Activated CD4-positive, alpha-beta T cell treated with anti-CD3 and anti-CD28 coated beads, Interleukin-2, Interleukin-4, amounts not matched to agents 100 ng/mL and 50 ng/mL, durations not matched to agents 16 hours and 8 hours (primary cell): ENCODE data around the gene REPS2.
"Not testable (repeated sequence)": the region's sequence is repeated elsewhere in the genome, so short reads cannot be mapped to it uniquely, and the experiment has no call there.

Source experiments
- DNase-seq: peaks from one replicate; pipeline ENCODE4 v3.0.0-alpha.2; 2020; ENCODE audit warnings: low spot score

Gene REPS2

DNA sequence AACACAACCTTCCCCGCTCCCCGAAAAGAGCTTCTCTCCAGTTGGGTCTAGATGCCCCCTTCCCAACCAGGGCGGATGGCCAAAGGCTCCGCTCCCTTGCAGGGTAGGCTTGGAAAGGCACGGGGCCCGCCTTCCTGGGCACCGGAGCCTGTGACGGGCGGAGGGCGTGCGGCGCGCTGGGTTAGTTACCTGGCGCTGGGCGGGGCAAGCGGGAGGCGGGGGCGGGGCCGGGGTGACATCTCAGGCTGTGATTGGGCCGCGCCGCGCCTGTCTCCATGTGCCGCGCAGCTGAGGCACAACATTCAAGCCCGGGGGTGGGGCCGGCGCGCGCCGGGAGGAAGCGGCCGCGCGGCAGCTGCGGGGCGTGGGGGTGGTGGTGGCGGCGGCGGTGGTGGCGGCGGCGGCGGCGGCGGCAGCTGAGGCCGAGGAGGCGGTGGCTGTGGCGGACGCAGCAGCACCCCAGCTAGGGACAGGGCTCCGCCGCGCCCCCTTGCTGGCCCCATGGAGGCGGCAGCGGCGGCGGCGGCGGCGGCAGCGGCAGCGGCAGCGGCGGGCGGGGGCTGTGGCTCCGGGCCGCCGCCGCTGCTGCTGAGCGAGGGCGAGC, at the start of gene REPS2:
Gene REPS2 (plus strand): TSS at position 298 of the 604 bp plus-strand sequence. CDS start 204 bp downstream, at position 502.
- DNase-seq: peak; percentile 59

DNA sequence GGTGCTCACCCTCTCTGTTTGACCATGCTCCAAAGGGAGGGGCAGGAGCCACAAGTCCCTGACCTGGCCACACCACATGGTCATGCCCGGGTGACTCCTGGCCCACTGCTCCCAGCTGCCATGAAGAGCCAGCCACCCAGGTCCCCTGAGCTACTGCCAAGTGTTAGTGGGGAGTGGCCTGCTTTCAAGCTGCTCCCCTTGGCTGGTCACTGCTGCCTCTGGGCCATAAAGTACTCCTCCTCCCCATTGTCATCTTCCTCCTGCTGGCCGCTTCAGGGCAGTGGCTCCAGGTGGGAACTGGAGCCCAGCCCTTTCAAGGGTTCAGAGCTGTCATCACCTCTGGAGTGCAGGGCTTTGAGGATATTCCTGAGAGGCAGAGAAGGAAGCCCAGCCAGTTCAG, 49.0 kb upstream of the REPS2 start:
- no peak for DNase-seq

DNA sequence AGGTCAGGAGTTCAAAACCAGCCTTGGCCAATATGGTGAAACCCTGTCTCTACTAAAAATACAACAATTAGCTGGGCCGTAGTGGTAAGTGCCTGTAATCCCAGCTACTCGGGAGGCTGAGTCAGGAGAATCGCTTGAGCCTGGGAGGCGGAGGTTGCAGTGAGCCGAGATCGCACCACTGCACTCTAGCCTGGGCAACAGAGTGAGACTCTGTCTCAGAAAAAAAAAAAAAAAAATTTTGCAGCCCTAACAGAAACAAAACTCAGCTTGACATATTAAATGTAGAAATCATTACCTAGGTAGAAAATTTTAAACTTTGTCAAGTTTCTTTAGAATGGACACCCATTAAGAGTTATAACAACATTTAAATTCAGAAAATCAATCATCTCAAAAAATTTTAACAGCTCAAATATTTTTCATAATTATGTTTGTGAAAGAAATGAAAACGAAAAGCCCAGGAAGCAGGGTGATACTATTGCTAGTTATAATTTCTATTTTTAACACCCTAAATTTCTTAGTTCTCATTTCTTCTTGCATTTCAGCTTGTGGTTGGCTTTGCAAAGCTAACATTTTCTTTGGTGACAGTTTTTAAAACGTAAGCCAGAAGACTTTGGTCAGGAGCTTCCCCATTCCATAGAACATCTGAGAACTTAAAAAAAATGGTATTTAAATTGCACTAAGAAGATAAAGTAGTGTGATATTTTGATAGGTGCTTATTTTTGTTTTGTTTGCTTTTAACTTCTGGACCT, 43.0 kb upstream of the REPS2 start:
- DNase-seq: no peak

DNA sequence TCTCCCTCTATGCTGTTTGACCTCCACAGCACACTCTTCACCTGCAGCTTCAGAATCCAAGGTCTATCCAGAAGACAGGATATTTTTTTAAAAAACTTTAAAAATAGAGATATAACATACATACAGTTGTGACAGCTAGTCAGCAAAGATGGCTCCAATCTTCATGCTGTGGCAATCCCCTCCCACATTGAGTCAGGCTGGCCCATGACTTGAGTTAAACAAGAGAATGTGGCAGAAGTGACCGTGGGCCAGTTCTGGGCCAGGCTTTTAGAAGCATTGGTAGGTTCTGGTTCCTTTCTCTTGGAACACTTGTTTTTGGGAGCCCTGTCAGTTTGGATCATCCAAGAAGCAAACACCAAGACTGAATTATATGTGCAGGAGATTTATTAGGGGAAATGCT, 36.1 kb upstream of the REPS2 start:
- no peak for DNase-seq

DNA sequence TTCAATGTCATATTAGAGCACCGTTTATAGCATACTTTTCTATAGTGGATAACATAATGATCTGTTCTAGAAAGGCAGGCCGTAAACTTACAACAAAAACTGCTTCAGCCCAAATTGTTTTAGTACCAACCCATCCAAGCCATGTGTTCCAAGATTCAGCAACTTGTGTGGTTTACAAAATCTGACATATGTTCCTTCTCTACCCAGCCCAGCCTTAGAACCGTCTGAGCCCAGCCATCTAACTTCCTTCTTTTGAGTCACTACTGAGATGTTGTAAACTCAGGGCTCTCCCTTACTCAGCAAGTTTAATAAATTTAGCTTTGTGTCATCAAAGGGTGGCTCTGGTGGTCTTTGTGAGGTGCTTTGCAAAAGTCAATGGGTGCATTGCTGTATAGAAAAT, 32.4 kb upstream of the REPS2 start:
- no peak for DNase-seq

DNA sequence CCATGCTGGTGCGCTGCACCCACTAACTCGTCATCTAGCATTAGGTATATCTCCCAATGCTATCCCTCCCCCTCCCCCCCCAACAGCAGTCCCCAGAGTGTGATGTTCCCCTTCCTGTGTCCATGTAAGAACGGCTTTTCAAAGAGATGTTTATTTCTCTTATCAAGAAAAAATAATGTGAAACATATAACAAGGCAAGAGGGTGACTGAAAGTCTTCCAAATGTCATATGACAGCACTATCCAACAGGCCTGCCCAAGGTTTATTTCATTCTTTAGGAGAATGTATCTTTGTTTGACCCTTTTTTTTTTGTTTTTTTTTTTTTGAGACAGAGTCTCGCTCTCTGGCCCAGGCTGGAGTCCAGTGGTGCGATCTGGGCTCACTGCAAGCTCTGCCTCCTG, 29.9 kb upstream of the REPS2 start:
- no peak for DNase-seq

DNA sequence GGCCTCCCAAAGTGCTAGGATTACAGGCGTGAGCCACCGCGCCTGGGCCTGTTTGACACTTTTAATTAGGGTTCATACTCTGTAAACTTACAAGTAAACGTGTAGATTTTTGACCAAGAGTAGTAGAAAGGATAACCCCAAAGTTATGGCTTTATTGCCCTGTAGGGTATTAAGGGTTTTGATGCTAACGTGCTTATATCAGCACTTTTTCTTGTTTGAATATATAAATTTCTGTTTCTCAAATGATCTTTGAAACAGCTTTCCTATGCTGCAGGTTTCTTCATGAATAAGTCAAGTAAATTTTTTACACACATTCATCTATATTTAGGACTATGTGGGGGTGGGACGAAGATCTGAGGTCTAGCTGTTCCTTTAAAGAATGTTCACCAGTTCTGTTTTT, 29.3 kb upstream of the REPS2 start:
- DNase-seq: no peak

DNA sequence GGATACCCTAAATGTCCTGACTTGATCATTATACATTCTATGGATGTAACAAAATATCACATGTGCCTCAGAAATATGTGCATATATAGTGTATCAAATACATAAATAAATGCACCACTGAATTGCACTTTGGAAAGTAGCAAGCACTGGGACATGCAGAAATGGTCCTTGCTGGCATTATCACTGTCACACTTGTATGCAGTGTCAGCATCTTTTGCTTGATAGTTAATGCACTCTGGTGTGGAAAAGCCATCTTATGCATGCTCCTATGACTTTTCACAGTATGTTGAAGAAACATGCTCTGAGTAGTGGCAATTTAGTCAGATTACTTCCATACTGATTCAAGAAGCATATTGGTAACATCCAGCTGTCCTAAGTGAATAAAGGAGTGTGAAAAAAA, 27.5 kb upstream of the REPS2 start:
- no peak for DNase-seq

DNA sequence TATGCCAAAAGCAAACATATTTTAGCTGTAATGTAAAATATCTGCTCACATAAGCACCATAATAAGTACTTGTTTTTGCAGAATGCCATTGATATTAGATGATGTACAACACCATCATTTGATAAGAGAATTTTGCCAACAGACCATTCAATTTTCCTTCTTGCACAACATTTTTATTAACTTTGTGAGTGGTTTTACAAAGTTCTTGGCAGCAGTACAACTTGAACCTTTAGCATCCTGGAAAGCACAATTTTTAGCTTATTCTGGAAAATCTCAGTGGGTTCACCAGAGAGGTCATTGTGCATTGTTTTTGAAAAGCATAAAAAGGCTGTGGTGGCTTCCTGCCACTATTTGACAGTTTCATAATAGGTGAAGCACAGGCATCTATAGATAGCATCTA, 26.4 kb upstream of the REPS2 start:
- DNase-seq: no peak

DNA sequence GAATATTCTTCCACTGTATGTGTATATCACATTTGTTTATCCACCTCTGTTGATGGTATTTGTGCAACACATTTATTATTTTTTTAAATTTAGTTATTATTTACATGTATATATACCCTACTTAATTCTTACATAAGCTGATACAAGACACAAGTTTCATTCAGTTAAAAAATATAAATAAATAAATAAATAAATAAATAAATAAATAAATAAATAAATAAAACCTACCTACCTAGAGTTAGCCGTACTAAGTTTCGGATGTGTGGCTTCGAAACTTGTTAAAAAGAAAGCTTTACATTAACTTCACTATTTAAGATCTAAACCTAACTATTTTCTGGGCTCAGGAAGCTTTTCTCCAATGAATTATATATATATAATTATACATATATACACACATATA, 23.3 kb upstream of the REPS2 start:
- DNase-seq: no peak

DNA sequence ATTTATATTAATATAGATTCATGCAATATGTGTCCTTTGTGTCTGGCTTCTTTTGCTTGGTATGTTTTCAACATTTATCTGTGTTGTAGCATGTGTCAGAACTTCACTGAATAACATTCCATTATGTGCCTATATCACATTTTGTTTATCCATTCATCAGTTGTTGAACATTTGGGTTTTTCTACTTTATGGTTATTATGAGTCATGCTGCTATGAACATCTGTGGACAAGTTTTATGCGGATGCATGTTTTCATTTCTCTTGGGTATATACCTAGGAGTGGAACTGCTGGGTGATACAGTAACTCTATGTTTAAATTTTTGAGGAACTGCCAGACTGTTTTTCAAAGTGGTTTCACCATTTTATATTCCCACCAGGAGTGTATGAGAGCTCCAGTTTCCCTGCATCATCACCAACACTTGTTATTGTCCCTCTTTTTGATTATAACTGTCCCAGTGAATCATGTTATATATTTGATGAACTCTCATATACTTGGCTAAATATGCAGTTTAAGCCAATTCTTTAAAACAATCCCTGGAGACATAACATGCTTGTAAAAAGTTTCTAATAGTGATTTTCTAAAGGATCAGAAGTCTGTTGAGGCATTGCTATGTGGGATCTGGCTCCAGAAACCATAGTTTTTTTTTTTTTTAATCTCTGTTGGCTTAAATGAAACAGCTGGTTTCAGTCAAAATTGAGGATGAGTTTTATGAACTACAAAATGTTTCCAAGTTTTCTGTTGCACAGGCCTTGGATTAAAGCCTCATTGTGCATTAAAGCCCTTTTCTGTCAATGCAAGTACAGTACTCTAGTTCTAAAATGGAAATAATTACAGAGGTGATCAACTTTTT, 21.6 kb upstream of the REPS2 start:
- DNase-seq: no peak

DNA sequence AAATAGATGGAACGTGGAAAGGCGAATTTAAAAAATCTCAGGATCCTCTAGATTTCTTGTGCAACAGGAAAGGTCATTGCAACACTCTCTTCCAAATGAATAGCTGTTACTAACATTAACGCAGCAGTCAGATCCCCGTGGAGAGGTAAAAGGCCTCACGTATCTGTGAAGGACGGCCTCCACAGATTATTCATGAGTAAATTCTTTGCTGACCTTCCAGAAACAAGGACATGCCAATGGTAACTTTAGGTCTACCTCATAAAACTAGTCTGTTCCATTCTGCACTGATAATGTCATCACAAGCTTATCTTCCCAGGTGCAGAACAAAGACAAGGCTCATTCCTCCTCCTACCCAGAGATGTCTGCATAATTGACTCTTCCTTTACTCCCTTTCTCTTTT, 16.1 kb upstream of the REPS2 start:
- no peak for DNase-seq

DNA sequence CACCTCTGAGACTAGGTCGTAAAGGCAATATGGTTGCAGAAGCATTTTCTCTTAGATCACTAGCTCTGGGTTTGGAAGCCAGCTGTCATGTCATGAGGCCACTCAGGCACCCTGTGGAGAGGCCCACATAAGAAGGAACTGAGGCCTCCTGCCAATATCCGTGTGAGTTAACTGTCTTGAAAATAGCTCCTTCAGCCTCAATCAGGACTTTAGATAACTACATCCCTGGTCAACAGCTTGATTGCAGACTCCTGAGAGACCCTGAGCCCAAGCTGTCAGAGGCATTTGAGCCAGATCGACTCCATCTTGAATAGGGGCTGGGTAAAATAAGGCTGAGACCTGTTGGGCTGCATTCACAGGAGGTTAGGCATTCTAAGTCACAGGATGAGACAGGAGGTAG, 15.1 kb upstream of the REPS2 start:
- DNase-seq: no peak

DNA sequence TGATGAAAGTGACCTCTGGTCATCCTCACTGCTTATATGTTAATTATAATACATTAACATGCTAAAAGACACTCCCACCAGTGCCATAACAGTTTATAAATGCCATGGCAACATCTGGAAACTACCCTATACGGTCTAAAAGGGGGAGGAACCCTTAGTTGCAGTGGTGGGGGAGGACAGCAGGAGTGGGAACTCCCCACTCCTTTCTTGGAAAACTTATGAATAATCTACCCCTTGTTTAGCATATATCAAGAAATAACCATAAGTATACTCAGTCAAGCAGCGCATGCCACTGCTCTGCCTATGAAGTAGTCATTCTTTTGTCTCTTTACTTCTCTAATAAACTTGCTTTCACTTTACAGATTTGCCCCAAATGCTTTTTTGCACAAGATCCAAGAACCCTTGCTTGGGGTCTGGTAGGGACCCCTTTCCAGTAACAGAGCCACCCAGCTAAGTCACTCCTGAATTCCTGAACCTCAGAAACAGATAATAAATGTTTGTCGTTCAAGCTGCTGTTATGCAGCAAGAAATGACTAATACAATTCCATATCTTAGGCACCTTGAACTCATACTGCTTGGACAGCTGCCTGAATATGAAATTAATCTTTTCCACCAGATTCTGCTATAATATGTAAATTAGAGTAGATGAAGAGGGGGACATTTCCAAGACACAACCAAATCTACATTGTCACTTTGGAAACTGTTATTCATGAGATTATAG, 14.4 kb upstream of the REPS2 start:
- no peak for DNase-seq

DNA sequence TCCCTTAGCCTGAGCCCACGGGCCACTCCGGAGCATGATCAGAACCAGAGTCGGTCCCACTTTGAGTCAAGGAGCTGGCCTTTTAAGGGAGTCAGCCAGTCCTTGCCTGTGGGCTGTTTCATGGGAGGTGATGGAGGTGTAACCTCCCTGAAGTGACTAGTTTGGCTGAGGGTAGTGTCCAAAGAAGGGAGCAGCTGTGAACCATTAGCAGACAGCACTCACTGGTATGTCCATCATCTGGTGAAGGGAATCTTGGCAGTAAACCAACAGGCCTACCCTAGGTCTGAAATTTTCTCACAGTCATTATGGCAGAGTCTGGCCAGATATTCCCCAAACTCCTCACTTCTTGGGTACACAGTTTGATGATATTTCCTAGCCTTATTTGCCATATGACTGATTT, 12.3 kb upstream of the REPS2 start:
- no peak for DNase-seq

DNA sequence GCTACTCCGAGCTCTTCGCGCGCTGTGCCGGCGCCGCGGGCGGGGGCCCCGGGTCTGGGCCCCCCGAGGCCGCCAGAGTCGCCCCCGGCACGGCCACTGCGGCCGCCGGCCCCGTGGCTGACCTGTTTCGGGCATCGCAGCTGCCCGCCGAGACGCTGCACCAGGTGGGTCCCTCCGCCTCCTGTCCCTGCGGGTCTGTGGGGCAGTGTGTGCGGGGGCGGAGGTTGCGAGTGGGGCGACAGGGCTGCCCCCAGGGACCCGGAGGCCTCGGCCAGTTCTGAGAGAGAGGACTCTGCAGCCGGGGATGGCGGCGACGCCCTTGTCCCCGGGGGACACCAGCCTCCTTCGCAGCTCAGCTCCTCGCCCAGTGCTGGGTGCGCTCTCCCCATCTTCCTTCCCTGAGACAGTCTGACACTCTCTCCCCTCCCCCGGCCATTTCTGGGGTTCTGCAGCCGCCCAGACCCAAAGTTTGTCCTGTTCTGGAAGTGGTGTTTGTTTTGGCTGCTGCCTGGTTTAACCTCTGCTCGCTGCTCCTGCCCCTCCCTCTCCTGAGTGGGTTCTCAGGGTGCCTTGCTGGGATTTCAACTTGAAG, 609 bp downstream of the REPS2 start:
- no peak for DNase-seq

DNA sequence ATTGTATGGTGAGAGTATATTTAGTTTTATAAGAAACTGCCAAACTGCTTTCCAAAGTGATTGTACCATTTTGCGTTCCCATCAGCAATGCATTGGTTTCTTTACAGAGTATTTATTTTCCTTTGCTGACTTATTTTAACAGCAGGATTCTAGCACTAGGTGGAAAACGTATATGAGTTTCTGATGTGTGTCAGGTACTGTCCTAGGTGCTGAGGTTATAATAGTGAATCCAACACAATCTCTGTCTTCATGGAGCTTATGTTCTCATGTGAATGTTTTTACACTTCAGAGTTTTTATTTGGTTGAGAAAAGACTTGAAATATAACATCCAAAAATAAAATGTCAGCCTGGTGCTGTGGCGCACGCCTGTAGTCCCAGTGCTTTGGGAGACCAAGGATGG, 4.0 kb downstream of the REPS2 start:
- DNase-seq: no peak

DNA sequence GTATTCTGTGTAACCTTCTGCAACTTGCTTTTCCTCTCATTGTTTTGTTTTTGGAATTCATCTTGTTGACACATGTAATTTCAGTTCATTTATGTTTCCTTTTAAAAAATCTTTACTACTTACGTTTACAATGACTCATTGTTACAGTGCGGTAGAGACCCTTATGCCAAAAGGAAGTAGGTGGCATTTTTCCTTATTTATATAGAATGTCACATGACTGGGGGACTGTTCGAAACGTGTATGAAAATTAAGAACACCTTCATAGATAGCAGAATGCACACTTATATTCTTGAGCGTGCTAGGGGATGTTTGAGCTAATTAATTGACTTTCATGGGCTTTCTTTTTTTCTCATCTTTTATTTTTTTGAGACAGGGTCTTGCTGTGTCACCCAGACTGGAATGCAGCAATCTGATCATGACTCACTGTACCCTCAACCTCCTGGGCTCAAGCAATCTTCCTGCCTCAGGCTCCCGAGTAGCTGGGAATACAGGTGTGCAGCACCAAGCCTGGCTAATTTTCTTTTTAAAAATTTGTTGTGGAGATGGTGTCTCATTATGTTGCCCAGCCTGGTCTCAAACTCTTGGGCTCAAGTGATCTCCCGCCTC, 7.3 kb downstream of the REPS2 start:
- DNase-seq: no peak

DNA sequence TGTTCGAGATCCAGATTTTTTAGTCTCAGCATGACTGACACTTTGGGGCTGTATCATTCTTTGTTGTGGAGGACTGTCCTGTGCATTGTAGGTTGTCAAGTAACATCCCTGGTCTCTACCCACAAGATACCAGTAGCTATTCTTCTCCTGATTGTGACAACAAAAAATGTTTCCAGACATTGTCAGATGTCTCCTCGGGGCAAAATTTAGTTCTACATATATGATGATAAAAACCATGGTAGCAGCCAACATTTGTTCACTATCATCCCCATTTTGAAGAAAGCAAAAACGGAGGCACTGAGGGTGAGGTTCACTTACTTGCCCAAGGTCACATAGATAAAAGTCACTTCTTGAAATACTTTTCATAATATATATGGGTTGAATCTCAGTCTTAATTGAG, 11.3 kb downstream of the REPS2 start:
- DNase-seq: no peak

DNA sequence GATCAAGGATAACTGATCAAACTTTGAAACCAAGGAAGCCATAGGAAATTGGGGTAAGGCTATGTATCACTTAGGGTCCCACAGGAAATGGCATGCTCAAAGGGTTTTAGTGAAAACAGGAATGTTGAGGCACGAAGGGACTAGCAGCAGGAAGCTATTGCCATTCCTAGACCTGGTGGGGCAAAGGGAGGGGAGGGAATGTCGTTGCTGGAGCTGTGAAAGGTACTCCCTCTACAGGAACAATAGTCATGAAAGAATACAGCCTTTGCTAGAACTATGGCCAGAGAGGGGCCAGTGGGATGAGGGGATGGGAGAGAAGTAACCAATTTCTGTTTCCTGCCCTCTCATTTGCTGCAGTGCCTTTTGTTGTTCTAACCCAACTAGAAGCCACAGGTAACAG, 11.9 kb downstream of the REPS2 start:
- no peak for DNase-seq

DNA sequence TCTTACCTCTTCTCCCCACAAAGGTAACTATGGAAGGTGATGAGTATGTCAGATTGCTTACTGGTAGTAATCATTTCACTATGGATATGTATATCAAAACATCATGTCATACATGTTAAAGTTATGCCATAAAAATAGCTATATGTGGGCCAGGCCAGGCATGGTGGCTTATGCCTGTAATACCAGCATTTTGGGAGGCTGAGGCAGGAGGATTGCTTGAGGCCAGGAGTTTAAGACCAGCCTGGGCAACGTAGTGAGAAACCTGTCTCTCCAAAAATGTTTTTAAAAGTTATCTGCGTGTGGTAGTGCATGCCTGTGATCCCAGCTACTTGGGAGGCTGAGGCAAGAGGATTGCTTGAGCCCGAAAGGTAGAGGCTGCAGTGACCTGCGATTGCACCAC, 16.2 kb downstream of the REPS2 start:
- DNase-seq: not testable (repeated sequence)

DNA sequence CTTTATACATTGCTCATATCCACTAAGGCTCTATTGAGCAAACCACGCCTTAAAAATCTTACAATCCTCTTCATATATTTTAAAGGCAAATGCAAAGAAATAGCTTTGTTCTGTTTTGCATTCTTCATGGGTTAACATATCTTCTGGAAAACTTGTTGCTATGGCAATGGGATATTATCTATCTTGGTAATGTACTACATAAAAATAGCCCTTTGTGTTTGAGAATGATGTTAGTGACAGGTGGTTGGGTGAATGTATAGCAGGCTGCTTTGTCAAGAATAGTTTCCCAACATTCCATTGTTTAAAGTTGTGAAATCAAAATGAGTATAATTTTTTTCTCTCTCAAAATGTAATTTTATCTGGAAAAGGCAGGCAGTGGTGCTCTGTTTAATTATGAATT, 16.8 kb downstream of the REPS2 start:
- no peak for DNase-seq
